ENCODE measurements around the gene TBX10. TPM values are rescaled to one million over a fixed set of nuclear protein-coding genes. Genes with fewer than 3 reads are reported as not detected.

Gene TBX10
- total RNA-seq, 1 experiment from 2014 or later: not detected

DNA sequence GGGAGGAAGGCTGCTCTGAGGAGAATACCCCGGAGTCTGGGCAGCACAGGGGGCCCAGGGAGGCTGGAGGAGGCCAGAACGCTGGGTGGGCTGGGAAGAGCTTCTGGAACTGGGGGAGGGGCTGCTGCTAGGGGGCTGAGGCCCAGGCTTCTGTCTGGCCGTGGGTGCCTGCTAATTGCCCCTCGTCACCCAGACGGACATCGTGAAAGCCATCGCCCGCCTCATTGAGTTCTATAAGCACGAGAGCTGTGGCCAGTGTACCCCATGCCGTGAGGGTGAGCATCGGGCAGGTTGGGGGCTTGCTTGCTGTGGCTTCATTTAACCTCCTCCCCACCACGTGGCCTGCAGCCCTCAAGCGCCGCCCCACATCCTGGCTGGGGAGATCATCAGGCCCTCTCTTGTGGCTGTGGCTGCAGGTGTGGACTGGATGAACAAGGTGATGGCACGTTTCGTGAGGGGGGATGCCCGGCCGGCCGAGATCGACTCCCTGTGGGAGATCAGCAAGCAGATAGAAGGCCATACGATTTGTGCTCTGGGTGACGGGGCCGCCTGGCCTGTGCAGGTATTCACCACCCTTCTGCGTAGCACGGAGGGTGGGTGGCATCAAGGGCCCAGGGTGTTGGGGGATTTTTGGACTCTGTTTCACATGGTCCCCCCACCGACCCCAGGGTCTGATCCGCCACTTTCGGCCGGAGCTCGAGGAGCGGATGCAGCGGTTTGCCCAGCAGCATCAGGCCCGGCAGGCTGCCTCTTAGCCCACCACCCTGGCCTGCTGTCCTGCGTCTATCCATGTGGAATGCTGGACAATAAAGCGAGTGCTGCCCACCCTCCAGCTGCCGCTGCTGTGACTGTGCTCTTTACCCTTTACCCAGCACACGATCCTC is 27.6 kb downstream of the TBX10 start:
- Histone ChIP-seq H3K9ac (ENCODE audit: extremely low read depth, insufficient read length, low read length) (no peak overlapping the region), H3K27me3 (ENCODE audit: insufficient read depth, low read length) (no peaks in the 10 kb centered on the region), H3K18ac (ENCODE audit: insufficient read length, low read depth, low read length) (no peak overlapping the region), H2BK120ac (ENCODE audit: low read depth, low read length, poor library complexity, severe bottlenecking) (no peak overlapping the region), H2BK20ac (ENCODE audit: low read depth, low read length, poor library complexity, severe bottlenecking) (no peak overlapping the region), H3K27ac (ENCODE audit: insufficient read length, low read depth, low read length) (no peak overlapping the region), H2BK15ac (ENCODE audit: low read depth, low read length) (no peak overlapping the region), H3K4ac (ENCODE audit: low read depth, low read length) (no peak overlapping the region), H2BK12ac (ENCODE audit: insufficient read length, low read depth, low read length) (no peak overlapping the region), H2BK5ac (ENCODE audit: insufficient read length, low read length) (no peak overlapping the region), H3K79me2 (ENCODE audit: insufficient read depth, low read length) (no peaks in the 10 kb centered on the region), H3K4me1 (ENCODE audit: insufficient read depth, low read length) (no peaks in the 10 kb centered on the region), H2AFZ (ENCODE audit: low read length) (no peak overlapping the region), H2AK5ac (ENCODE audit: insufficient read length, low read length) (no peak overlapping the region), H4K91ac (ENCODE audit: insufficient read length, low read depth, low read length) (no peak overlapping the region), H4K8ac (replicated peaks; ENCODE audit: insufficient read length, low read depth, low read length) (no peak overlapping the region), H3K56ac (ENCODE audit: insufficient read length, low read depth, low read length) (no peak overlapping the region), H3K23ac (ENCODE audit: insufficient read length, low read depth, low read length) (no peak overlapping the region), H3K79me1 (ENCODE audit: insufficient read depth, low read depth, low read length, poor library complexity, severe bottlenecking) (no peaks in the 10 kb centered on the region), H3K9me3 (ENCODE audit: control insufficient read depth, low read depth, low read length) (no peaks in the 10 kb centered on the region), H3K23me2 (ENCODE audit: insufficient read length, low read depth, low read length, poor library complexity, severe bottlenecking) (peaks cover 5% of the 10 kb centered on the region), H3T11ph (ENCODE audit: low read length) (no peak overlapping the region), H4K5ac (ENCODE audit: insufficient read length, low read depth, low read length) (no peak overlapping the region), H4K20me1 (ENCODE audit: control insufficient read depth, insufficient read depth, insufficient read length) (no peaks in the 10 kb centered on the region), H3K4me2 (ENCODE audit: insufficient read depth, insufficient read length, low read length) (no peak overlapping the region), H3K14ac (ENCODE audit: insufficient read depth, low read length) (no peak overlapping the region)
- DNase-seq: no peak
- Mint-ChIP-seq H3K4me1 (peaks cover 22 to 32% of the 10 kb centered on the region in 2 experiments), H3K27me3 (ENCODE audit: low read depth) (peaks cover 11% of the 10 kb centered on the region), H3K4me3 (no peak overlapping the region), H3K9me3 (no peaks in the 10 kb centered on the region), H3K36me3 (ENCODE audit: insufficient read depth in 1 of 3, low read depth in 3 of 3) (peaks cover 13 to 38% (median 35%) of the 10 kb centered on the region in 3 experiments), H3K27ac (no peak overlapping the region; a peak in 1 of 7 replicates)
- TF ChIP-seq, protein P1, sequence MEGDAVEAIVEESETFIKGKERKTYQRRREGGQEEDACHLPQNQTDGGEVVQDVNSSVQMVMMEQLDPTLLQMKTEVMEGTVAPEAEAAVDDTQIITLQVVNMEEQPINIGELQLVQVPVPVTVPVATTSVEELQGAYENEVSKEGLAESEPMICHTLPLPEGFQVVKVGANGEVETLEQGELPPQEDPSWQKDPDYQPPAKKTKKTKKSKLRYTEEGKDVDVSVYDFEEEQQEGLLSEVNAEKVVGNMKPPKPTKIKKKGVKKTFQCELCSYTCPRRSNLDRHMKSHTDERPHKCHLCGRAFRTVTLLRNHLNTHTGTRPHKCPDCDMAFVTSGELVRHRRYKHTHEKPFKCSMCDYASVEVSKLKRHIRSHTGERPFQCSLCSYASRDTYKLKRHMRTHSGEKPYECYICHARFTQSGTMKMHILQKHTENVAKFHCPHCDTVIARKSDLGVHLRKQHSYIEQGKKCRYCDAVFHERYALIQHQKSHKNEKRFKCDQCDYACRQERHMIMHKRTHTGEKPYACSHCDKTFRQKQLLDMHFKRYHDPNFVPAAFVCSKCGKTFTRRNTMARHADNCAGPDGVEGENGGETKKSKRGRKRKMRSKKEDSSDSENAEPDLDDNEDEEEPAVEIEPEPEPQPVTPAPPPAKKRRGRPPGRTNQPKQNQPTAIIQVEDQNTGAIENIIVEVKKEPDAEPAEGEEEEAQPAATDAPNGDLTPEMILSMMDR (conservative IDR thresholded peaks at IDR 0.05): no peak
- no CpG with 5 or more reads among the region's 37 CpGs for WGBS (ENCODE audit: extremely low coverage, insufficient read length, low lambda C conversion rate)

Data from H9 (cell line).